ENCODE data around the gene USP5.

GRCh38 chr12:6853626-6854025 lies 1.7 kb downstream of the USP5 start:
- TF ChIP-seq POLR2A (IDR thresholded peaks at IDR 0.05) = no peak
- TF ChIP-seq CTCF (IDR thresholded peaks at IDR 0.05) = no peak
